G401 (cell line): ENCODE data around the gene INHA. TPM values are rescaled to one million over a fixed set of nuclear protein-coding genes. Genes with fewer than 3 reads are reported as not detected.

ENCODE experiments used
- DNase-seq: peaks from one replicate; pipeline ENCODE4 v3.0.0-alpha.2; 2015; ENCODE audit warnings: low spot score
- in situ Hi-C: cut with HindIII; loops from 2 replicates; pipeline ENCODE4 v1.10.0; 2016; ENCODE audit warnings: low sequenced_read_pairs, mixed read lengths
- total RNA-seq: library from RNA; depleted of rRNA; stranded (reverse); fragments of >200 nt; shearing (Covaris generic); gene quantifications from 2 replicates; pipeline ENCODE4 v1.2.3, GENCODE V29; 2014; rRNA removed

INHA gene
- total RNA-seq, 1 experiment from 2014 or later, result 1.3 TPM

DNA sequence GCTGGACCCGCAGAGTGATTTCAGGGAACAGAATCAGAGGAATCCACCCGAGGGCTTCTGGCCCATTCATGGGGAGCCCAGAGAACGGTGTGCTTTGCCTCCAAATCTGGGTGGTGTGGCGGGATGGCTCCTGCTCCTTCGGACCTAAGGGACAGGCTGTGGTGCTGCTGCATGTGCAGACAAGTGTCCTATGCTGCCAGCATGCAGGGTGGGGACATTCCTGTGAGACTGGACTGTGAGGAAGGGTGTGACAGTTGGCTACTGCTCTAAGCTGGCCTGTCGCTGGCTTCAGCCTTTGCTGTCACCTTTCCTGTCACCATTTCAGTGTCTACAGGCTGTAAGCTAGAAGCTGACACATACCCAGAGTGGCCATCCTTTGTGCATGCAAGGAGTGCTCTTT lies 52.5 kb downstream of the INHA start:
- in situ Hi-C loops, result no loop called here
- DNase-seq, result no peak

DNA sequence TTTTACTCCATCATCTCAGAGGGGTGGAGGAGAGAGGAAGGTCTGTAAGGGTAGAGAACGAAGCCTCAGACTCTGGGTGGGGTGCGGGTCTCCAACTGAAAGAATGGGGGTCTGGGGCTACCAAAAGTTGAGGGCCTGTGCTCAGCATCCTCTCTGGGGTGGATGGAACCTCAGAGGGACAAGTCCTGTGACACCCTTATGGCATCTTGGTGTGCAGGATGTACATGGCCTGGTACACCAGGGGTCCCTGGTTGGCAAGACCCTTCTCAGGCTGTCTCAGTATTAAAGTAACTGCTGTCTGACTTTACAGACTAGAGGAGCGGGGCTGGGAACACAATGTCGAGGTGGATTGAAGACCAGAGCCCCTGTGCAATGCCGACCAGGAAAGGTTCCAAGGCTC lies 53.1 kb downstream of the INHA start:
- in situ Hi-C loops, result no loop called here
- no peak for DNase-seq

Other genes with a start within 250 kb of the INHA start
- not detected in 2 replicates for gene RESP18, start 239.6 kb upstream of the INHA start, total RNA-seq
- 65.8 and 67.4 TPM in 2 replicates for gene DNPEP, start 184.4 kb upstream of the INHA start, total RNA-seq
- not detected in 2 replicates for gene DES, start 153.9 kb upstream of the INHA start, total RNA-seq
- 7.7 and 11.1 TPM in 2 replicates for gene SPEG, start 137.5 kb upstream of the INHA start, total RNA-seq
- 60.6 and 62.3 TPM in 2 replicates for gene GMPPA, start 73.4 kb upstream of the INHA start, total RNA-seq
- gene ASIC4, start 57.8 kb upstream of the INHA start, total RNA-seq, result 0.25 TPM in 1 of 2 replicates, not detected in the other
- 87.3 and 89.2 TPM in 2 replicates for gene CHPF, start 28.5 kb upstream of the INHA start, total RNA-seq
- gene TMEM198, start 28.3 kb upstream of the INHA start, total RNA-seq, result 9.0 and 11.1 TPM in 2 replicates
- 106 and 117 TPM in 2 replicates for gene OBSL1, start 771 bp upstream of the INHA start, total RNA-seq
- gene STK11IP, start 25.5 kb downstream of the INHA start, total RNA-seq, result 22.8 and 35.2 TPM in 2 replicates
- 4.1 and 5.0 TPM in 2 replicates for gene SLC4A3, start 55.3 kb downstream of the INHA start, total RNA-seq